ENCODE data around the gene CLCN7. TPM values are rescaled to one million over a fixed set of nuclear protein-coding genes. Genes with fewer than 3 reads are reported as not detected.

Gene CLCN7
- total RNA-seq, 1 experiment from 2014 or later: 70.0 TPM

- Mint-ChIP-seq H3K27ac (no peak overlapping the region), H3K36me3 (ENCODE audit: insufficient read depth in 1 of 3, low read depth in 3 of 3) (peaks cover 0 to 18% (median 17%) of the 10 kb centered on the region in 3 experiments; a peak in 5 of 7 replicates), H3K9me3 (no peaks in the 10 kb centered on the region), H3K4me3 (no peak overlapping the region), H3K4me1 (no peaks in the 10 kb centered on the region), H3K27me3 (ENCODE audit: low read depth) (peaks cover 1% of the 10 kb centered on the region; the same call in 1 of the 2 replicates)
- peaks cover 2% of the 10 kb centered on the region for H4K20me1 ChIP-seq (ENCODE audit: control insufficient read depth, insufficient read depth, insufficient read length)
- WGBS (ENCODE audit: extremely low coverage, insufficient read length, low lambda C conversion rate): no CpG with 5 or more reads among the region's 41 CpGs
- no peak overlapping the region for H3K56ac ChIP-seq (ENCODE audit: insufficient read length, low read depth, low read length)
- no peak for TF ChIP-seq CTCF (conservative IDR thresholded peaks at IDR 0.05)
- H3T11ph ChIP-seq (ENCODE audit: low read length): no peak overlapping the region
- no peaks in the 10 kb centered on the region for H3K9me3 ChIP-seq (ENCODE audit: control insufficient read depth, low read depth, low read length)
- H3K27ac ChIP-seq (ENCODE audit: insufficient read length, low read depth, low read length): no peak overlapping the region
- H3K23ac ChIP-seq (ENCODE audit: insufficient read length, low read depth, low read length): no peak overlapping the region
- no peak overlapping the region for H2BK5ac ChIP-seq (ENCODE audit: insufficient read length, low read length)
- no peaks in the 10 kb centered on the region for H3K4me1 ChIP-seq (ENCODE audit: insufficient read depth, low read length)
- H2BK15ac ChIP-seq (ENCODE audit: low read depth, low read length): no peak overlapping the region
- no peak overlapping the region for H2AK5ac ChIP-seq (ENCODE audit: insufficient read length, low read length)
- H2BK12ac ChIP-seq (ENCODE audit: insufficient read length, low read depth, low read length): no peak overlapping the region
- H4K8ac ChIP-seq (replicated peaks; ENCODE audit: insufficient read length, low read depth, low read length): no peak overlapping the region
- no peak overlapping the region for H4K91ac ChIP-seq (ENCODE audit: insufficient read length, low read depth, low read length)
- no peak overlapping the region for H4K5ac ChIP-seq (ENCODE audit: insufficient read length, low read depth, low read length)
- no peak overlapping the region for H3K14ac ChIP-seq (ENCODE audit: insufficient read depth, low read length)
- no peak overlapping the region for H2BK120ac ChIP-seq (ENCODE audit: low read depth, low read length, poor library complexity, severe bottlenecking)
- H2BK20ac ChIP-seq (ENCODE audit: low read depth, low read length, poor library complexity, severe bottlenecking): no peak overlapping the region
- H3K4ac ChIP-seq (ENCODE audit: low read depth, low read length): no peak overlapping the region
- no peak overlapping the region for H3K9ac ChIP-seq (ENCODE audit: extremely low read depth, insufficient read length, low read length)
- H3K79me1 ChIP-seq (ENCODE audit: insufficient read depth, low read depth, low read length, poor library complexity, severe bottlenecking): no peaks in the 10 kb centered on the region
- H2AFZ ChIP-seq (ENCODE audit: low read length): no peak overlapping the region
- no peak for DNase-seq
- H3K4me2 ChIP-seq (ENCODE audit: insufficient read depth, insufficient read length, low read length): no peak overlapping the region
- H3K27me3 ChIP-seq (ENCODE audit: insufficient read depth, low read length): no peaks in the 10 kb centered on the region
- H3K23me2 ChIP-seq (ENCODE audit: insufficient read length, low read depth, low read length, poor library complexity, severe bottlenecking): no peaks in the 10 kb centered on the region
- H3K18ac ChIP-seq (ENCODE audit: insufficient read length, low read depth, low read length): no peak overlapping the region
- no peaks in the 10 kb centered on the region for H3K79me2 ChIP-seq (ENCODE audit: insufficient read depth, low read length)
Observed at GRCh38 chr16:1446296-1447080, 28.3 kb downstream of the CLCN7 start.
